Measurements from ENCODE around the gene DCBLD2.
A peak's percentile ranks its signal among the peaks of the same experiment; 100 is the strongest.

The DCBLD2 gene

DNA sequence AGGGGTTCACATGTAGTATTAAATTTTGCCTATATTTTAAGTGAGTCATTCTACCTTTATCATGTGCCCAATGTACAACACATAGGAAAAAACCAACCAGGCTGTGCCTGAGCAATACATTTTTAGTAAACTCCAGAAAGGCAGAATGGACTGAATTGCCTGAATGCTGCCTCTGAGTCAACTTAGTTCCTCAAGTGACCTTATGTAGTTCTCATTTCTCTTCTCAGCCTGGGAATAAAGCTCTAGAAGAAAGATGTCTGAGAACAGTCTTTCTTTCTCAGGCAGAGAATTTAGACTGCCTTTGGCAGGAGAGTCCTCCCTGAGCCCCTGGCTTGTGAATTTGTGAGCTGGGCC is 125.4 kb downstream of the DCBLD2 start:
- no peak overlapping the region for H3K27ac ChIP-seq
- H3K36me3 ChIP-seq, result no peaks in the 10 kb centered on the region
- no peak overlapping the region for H3K4me2 ChIP-seq
- no peaks in the 10 kb centered on the region for H3K9me3 ChIP-seq
- no peak for TF ChIP-seq Cebpa-rat (IDR thresholded peaks at IDR 0.05)
- H3K4me3 ChIP-seq, result no peak overlapping the region
- no peaks in the 10 kb centered on the region for H3K4me1 ChIP-seq
- no peak overlapping the region for H3K9ac ChIP-seq
- no peaks in the 10 kb centered on the region for H3K27me3 ChIP-seq
- no peaks in the 10 kb centered on the region for H4K20me1 ChIP-seq

DNA sequence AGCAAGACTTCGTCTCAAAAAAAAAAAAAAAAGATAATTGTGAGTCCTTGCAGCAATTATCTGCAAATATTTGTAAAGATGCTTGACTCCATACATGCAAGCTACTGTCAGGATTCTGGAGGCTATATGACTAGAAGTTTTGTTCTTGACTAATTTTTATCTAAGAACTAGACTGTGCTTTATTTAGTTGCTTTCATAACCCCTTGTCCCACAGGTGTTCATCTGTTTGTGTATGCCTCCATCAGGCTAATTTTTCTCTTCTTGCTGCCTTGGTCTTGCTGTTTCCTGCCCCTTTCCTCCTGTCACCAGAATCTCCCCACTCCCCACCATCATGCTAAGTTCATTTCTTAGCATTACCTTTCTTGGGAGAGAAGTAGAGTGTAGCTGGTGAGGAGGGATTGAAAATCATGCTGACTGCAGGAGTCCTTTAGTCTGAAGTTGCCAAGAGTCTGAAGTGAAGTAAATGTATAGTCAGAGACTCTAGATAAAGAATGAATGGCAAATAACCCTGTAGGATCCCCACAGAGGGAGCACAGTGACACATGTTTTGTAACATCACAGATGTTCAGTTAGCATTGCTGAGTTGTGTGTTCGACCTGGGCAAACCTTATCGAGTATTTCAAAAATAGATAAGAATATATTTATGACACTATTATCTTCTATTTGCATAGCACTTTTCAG is 125.9 kb downstream of the DCBLD2 start:
- Histone ChIP-seq H3K27ac (no peak overlapping the region), H4K20me1 (no peaks in the 10 kb centered on the region), H3K36me3 (no peaks in the 10 kb centered on the region), H3K4me3 (no peak overlapping the region), H3K4me2 (no peak overlapping the region), H3K4me1 (no peaks in the 10 kb centered on the region), H3K9ac (no peak overlapping the region), H3K27me3 (no peaks in the 10 kb centered on the region), H3K9me3 (no peaks in the 10 kb centered on the region)
- TF ChIP-seq Cebpa-rat (IDR thresholded peaks at IDR 0.05), result no peak

DNA sequence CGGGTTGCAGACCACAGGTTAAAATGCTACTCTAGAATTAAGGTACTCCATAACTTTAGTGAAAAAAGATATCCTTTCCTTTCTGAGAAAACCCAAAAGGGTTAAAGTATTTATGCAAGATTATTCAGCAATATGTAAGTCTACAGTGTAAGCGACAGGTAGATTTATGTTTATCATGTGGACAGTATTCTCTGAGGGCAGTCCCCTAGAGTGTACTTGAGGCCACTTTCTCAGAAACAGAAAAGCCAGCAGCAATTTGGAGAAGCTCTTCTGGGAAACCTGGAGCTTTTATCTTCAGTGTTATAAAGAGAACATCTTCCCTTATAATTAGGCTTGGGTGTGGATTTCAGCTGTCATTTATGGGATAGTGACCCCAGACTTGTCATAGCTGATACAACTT is 129.5 kb downstream of the DCBLD2 start:
- Histone ChIP-seq H3K4me3 (no peak overlapping the region), H3K36me3 (no peaks in the 10 kb centered on the region), H3K4me2 (no peak overlapping the region), H3K27ac (no peak overlapping the region), H3K9ac (no peak overlapping the region), H4K20me1 (no peaks in the 10 kb centered on the region), H3K27me3 (no peaks in the 10 kb centered on the region), H3K4me1 (no peaks in the 10 kb centered on the region), H3K9me3 (no peaks in the 10 kb centered on the region)
- TF ChIP-seq Cebpa-rat (IDR thresholded peaks at IDR 0.05), result no peak

DNA sequence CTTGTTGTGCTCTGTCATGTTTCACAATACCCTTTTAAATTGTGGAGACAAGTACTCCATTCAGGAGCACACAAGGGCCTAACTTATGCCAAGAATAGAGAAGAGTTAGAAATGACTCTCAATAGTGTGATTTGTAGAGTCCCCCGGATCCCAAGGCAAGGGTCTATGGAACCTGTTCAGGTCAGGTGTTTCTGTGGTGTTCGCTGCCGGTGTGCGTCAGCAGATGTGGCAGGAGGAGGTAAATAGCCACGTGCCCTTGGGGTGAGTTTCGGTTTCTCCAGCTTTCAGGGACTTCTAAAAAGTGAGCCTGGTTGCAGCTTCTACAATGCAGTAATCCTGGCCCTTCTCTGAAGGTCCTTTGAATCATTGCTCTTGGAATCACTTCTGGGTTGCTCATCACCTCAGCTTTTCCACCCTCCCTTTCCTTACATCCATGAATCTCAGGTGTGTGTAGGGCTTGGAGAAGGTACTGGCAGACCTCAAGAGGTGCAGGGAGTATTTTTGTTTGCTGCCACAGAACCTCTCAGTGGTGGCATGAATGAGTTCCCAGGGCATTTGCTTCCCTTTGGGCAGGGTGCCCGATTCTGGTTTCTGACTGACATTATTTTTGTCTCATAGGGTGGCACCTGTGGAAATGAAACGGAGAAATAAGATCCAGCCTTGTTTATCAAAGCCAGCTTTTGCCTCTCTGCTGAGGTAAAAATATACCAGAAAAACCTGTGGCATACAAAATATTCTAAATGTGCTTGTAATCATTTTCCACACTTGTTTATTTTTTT is 131.0 kb downstream of the DCBLD2 start:
- no peak overlapping the region for H3K27ac ChIP-seq
- no peaks in the 10 kb centered on the region for H3K4me1 ChIP-seq
- TF ChIP-seq Cebpa-rat (IDR thresholded peaks at IDR 0.05), result no peak

DNA sequence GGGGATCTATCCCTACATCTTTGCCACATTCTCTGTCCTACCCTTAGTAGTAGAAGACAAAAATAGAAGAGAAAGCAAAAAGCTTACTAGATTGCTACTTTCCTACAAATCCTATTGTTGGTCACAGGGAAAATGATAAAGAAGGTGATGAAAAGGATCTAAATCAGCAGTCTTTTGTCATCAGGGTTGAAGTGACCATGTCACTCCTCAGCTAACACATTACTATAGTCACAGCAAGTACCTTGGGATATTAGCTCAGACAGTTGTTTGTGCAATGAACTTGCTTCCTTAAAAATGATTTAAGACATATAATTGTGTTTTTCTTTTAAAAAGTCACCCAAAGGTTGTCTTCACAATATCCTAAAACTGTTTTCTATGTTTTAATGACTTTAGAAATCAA is 132.0 kb downstream of the DCBLD2 start:
- Histone ChIP-seq H3K9me3 (no peaks in the 10 kb centered on the region), H3K36me3 (no peaks in the 10 kb centered on the region), H3K4me3 (no peak overlapping the region), H3K4me1 (0 out of 2 replicates have a peak, but pooled peaks cover 1% of the 10 kb centered on the region), H3K4me2 (no peak overlapping the region), H4K20me1 (no peaks in the 10 kb centered on the region), H3K27ac (no peak overlapping the region), H3K9ac (no peak overlapping the region), H3K27me3 (no peaks in the 10 kb centered on the region)
- no peak for TF ChIP-seq Cebpa-rat (IDR thresholded peaks at IDR 0.05)

More for the DNA sequence above, 131.0 kb downstream of the DCBLD2 start:
- Histone ChIP-seq H3K4me2 (no peak overlapping the region), H3K9ac (no peak overlapping the region), H3K9me3 (no peaks in the 10 kb centered on the region), H3K36me3 (no peaks in the 10 kb centered on the region), H3K27me3 (no peaks in the 10 kb centered on the region), H3K4me3 (no peak overlapping the region), H4K20me1 (no peaks in the 10 kb centered on the region)

DNA sequence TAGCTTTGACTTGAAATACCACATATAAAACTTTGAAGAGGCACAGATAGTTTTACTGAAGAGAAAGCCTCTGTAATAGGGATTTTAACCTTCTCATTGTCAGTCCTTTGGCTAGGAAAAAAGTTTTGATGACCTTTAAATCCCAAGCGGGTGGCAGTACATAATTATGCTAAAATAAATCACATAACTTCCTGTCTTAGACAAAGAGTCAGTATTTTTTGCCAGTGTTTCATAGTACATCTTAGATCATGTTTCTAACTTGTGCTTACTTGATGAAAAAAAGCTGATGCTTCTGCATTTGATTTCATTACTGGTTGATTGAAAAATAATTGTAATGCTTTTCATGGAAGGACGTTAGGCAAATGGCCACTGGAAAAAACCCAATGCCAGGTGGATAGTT is 132.5 kb downstream of the DCBLD2 start:
- H3K9ac ChIP-seq, result no peak overlapping the region
- H3K4me2 ChIP-seq, result no peak overlapping the region
- no peak for TF ChIP-seq Cebpa-rat (IDR thresholded peaks at IDR 0.05)

DNA sequence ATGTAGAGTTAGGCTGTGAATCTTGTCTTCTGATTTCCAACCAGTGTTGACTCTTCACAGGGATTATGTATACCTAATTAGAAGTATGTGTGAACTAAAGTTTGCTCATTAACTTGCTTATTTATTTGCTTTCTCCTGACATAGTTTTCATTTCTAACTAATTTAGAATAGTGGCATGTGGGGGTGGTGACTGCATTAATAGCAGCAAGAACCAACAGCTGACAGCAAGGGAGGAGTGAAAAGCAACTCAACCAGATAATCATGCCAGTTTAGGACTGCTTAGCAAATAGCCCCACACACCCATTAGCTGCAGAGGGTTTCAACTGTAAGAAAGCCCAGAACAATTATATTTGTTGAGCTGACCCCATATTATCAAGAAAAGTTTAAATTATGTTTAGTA is 134.6 kb downstream of the DCBLD2 start:
- TF ChIP-seq Cebpa-rat (IDR thresholded peaks at IDR 0.05), result no peak
- no peak overlapping the region for H3K9ac ChIP-seq
- H3K4me1 ChIP-seq, result peaks cover 18% of the 10 kb centered on the region; the same call in 1 of the 2 replicates
- no peak overlapping the region for H3K27ac ChIP-seq
- H3K9me3 ChIP-seq, result no peaks in the 10 kb centered on the region
- no peaks in the 10 kb centered on the region for H3K27me3 ChIP-seq
- H3K4me3 ChIP-seq, result no peak overlapping the region
- no peaks in the 10 kb centered on the region for H3K36me3 ChIP-seq
- H4K20me1 ChIP-seq, result no peaks in the 10 kb centered on the region
- no peak overlapping the region for H3K4me2 ChIP-seq

More for the DNA sequence above, 132.5 kb downstream of the DCBLD2 start:
- H3K27me3 ChIP-seq, result no peaks in the 10 kb centered on the region
- H3K9me3 ChIP-seq, result no peaks in the 10 kb centered on the region
- H3K27ac ChIP-seq, result no peak overlapping the region
- H3K36me3 ChIP-seq, result no peaks in the 10 kb centered on the region
- no peaks in the 10 kb centered on the region for H4K20me1 ChIP-seq
- H3K4me3 ChIP-seq, result no peak overlapping the region
- peaks cover 6% of the 10 kb centered on the region; the same call in 1 of the 2 replicates for H3K4me1 ChIP-seq

DNA sequence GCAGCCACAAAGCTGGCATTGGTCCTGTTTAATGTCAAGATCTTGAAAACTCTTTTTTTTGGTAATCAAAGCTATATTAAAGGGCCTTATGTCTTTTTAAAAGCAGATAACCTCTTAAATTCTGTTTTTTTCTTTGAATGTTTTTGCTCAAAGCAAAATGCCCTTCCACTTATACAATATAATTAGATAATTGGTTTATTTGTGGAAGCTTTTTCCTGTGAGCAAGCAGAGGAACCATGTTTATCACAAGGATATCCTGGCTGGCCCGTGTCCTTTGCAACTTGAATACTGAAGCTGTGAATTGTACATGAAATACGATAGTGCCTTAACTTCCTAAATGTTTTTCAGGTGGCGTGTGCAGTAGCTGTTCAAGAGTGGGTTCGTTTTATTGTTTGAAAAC is 135.8 kb downstream of the DCBLD2 start:
- Histone ChIP-seq H3K4me3 (no peak overlapping the region), H3K36me3 (no peaks in the 10 kb centered on the region), H3K4me1 (peaks cover 28% of the 10 kb centered on the region), H3K9me3 (no peaks in the 10 kb centered on the region), H3K4me2 (no peak overlapping the region), H3K27ac (no peak overlapping the region), H4K20me1 (no peaks in the 10 kb centered on the region), H3K9ac (no peak overlapping the region), H3K27me3 (no peaks in the 10 kb centered on the region)
- no peak for TF ChIP-seq Cebpa-rat (IDR thresholded peaks at IDR 0.05)

DNA sequence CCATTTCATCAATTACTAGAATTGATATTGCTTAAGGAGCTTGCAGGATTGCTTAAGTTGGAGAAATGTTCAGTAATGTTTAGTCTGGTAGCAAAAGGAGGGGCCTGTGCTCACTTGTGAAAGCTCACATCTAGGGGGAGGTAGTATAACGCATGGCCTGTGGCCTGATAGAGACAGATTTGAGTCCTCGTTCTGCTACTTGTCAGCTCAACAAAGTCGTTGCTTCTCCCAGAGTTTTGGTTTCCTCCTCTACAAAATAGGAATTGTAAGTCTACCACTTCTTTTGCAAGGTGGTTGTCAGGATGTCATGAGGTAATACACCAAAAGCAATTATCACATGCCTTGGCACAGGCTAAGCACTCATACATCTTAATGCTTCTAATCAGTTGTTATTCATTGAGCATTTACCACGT is 137.0 kb downstream of the DCBLD2 start:
- H3K4me2 ChIP-seq, result no peak overlapping the region
- no peak overlapping the region for H3K27ac ChIP-seq

DNA sequence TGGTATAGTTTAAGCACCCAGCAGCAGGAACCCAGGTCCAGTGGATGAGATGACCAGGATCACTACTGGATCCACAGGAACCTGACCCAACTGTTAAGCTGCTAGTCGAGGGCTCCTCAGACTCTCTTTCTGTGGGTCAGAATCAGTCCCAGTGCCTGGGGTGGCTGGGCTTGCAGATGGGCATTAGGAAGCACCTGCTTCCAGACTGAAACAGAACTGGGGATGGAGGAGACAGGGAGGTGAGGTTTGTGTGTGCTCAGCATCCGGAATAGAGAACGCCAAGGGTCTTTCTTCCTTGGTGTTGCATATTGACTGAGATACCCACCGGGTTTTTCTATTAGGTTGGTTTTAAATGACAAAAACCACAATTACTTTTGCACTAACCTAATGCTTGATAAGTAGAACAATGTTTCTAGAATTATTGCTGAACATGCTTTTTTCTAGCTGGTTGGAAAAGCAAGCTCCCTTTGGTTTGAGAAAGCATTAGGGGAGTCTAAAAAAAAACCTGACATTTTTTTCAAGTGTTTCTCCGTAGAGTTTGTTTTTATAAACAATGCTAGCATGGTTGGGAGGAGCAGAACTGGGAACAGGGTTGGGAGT is 137.6 kb downstream of the DCBLD2 start:
- Histone ChIP-seq H3K4me3 (no peak overlapping the region), H3K27me3 (no peaks in the 10 kb centered on the region), H3K9ac (no peak overlapping the region), H3K27ac (no peak overlapping the region), H4K20me1 (no peaks in the 10 kb centered on the region), H3K4me1 (peaks cover 28% of the 10 kb centered on the region), H3K9me3 (no peaks in the 10 kb centered on the region), H3K36me3 (no peaks in the 10 kb centered on the region), H3K4me2 (peak overlapping the region; percentile 2; the same call in 1 of the 2 replicates)
- no peak for TF ChIP-seq Cebpa-rat (IDR thresholded peaks at IDR 0.05)

More for the DNA sequence above, 137.0 kb downstream of the DCBLD2 start:
- Histone ChIP-seq H3K36me3 (no peaks in the 10 kb centered on the region), H4K20me1 (no peaks in the 10 kb centered on the region), H3K27me3 (no peaks in the 10 kb centered on the region), H3K9me3 (no peaks in the 10 kb centered on the region), H3K9ac (no peak overlapping the region), H3K4me3 (no peak overlapping the region), H3K4me1 (peaks cover 28% of the 10 kb centered on the region)
- TF ChIP-seq Cebpa-rat (IDR thresholded peaks at IDR 0.05), result no peak

Measured in BLaER1 (cell line).